H1 (cell line): ENCODE results near the gene IGFBP6. TPM values are rescaled to one million over a fixed set of nuclear protein-coding genes. Genes with fewer than 3 reads are reported as not detected.

Source experiments
- CTCF ChIA-PET: fragments of 300-600 bp; sonication (Branson Sonifier 250); formaldehyde crosslinking; loops from one replicate; lab custom pipeline; 2021; ENCODE audit not compliant: partially characterized antibody; lab: Charles Lee
- POLR2A ChIA-PET: fragments of 300-600 bp; sonication (Branson Sonifier 250); formaldehyde crosslinking; loops from one replicate; lab custom pipeline; 2021; ENCODE audit warnings: inconsistent platforms; ENCODE audit not compliant: partially characterized antibody; lab: Charles Lee
- DNase-seq, 2 experiments: peaks; one replicate each; pipeline versions ENCODE4 v3.0.0 to v3.0.0-alpha.2; 2010 to 2022; ENCODE audit warnings: low spot score in 2 of 2, low read depth in 1 of 2, mixed read lengths in 1 of 2
- FAIRE-seq: peaks from 2 replicates; lab custom pipeline; 2011; peaks lifted over from hg19 to GRCh38; lab: Jason Lieb, UNC
- H2AFZ ChIP-seq: 2 replicates; pipeline ENCODE4 v1.8.1; 2012; ENCODE audit warnings: low read length, inconsistent platforms
- H2AK5ac ChIP-seq: 2 replicates; pipeline ENCODE4 v1.6.1; 2013; ENCODE audit warnings: low read depth, low read length
- H2BK120ac ChIP-seq: replicated peaks from 2 replicates; pipeline ENCODE3; 2013; ENCODE audit warnings: low read depth, low read length, inconsistent platforms
- H2BK12ac ChIP-seq: 2 replicates; pipeline ENCODE4 v1.6.1; 2013; ENCODE audit warnings: low read depth, low read length
- H2BK15ac ChIP-seq: 2 replicates; pipeline ENCODE4 v1.6.1; 2013; ENCODE audit warnings: low read length
- H2BK20ac ChIP-seq: 2 replicates; pipeline ENCODE4 v1.6.1; 2013; ENCODE audit warnings: low read length
- H2BK5ac ChIP-seq: 2 replicates; pipeline ENCODE4 v1.6.1; 2013; ENCODE audit warnings: low read depth, low read length
- H3K14ac ChIP-seq: 2 replicates; pipeline ENCODE4 v1.6.1; 2013; ENCODE audit warnings: inconsistent platforms; ENCODE audit not compliant: insufficient read length
- H3K18ac ChIP-seq: 2 replicates; pipeline ENCODE4 v1.6.1; 2013; ENCODE audit warnings: low read length; ENCODE audit errors: extremely low read depth
- H3K23ac ChIP-seq: 2 replicates; pipeline ENCODE4 v1.6.1; 2013; ENCODE audit warnings: inconsistent platforms; ENCODE audit not compliant: insufficient read length
- H3K23me2 ChIP-seq: 2 replicates; pipeline ENCODE4 v1.6.1; 2013; ENCODE audit warnings: low read depth, low read length
- H3K27ac ChIP-seq: 2 replicates; pipeline ENCODE4 v1.6.1; 2011; ENCODE audit warnings: low read depth, low read length, inconsistent platforms
- H3K27me3 ChIP-seq, 4 experiments: replicated peaks in 1 of 4; 1 replicate in 1 of 4; 2 replicates in 3 of 4; pipeline versions ENCODE4 v1.6.1 to v1.8.1; 2011 to 2013; ENCODE audit warnings: low read length in 3 of 4, mild to moderate bottlenecking in 3 of 4, inconsistent platforms in 2 of 4, mixed read lengths in 2 of 4, moderate library complexity in 1 of 4; ENCODE audit not compliant: control insufficient read depth in 3 of 4, insufficient read depth in 3 of 4; ENCODE audit errors: extremely low read depth in 1 of 4
- H3K36me3 ChIP-seq, 4 experiments: 2 replicates each; pipeline versions ENCODE4 v1.6.1 to v1.8.1; 2011 to 2013; ENCODE audit warnings: mild to moderate bottlenecking in 4 of 4, low read length in 3 of 4, moderate library complexity in 2 of 4, control low read depth in 1 of 4, inconsistent platforms in 1 of 4; ENCODE audit not compliant: insufficient read depth in 4 of 4, control insufficient read depth in 2 of 4
- H3K4ac ChIP-seq: replicated peaks from 2 replicates; pipeline ENCODE3; 2013; ENCODE audit warnings: low read length, low read depth, mixed read lengths, inconsistent platforms; ENCODE audit not compliant: insufficient read length
- H3K4me1 ChIP-seq, 4 experiments: replicated peaks in 1 of 4; 1 replicate in 1 of 4; 2 replicates in 3 of 4; pipeline versions ENCODE4 v1.6.1 to v1.8.1; 2011 to 2013; ENCODE audit warnings: low read length in 3 of 4, inconsistent platforms in 2 of 4, mixed read lengths in 1 of 4; ENCODE audit not compliant: insufficient read depth in 4 of 4, control insufficient read depth in 3 of 4
- H3K4me2 ChIP-seq, 2 experiments: 2 replicates each; pipeline versions ENCODE4 v1.6.1 to v1.8.1; 2011 to 2013; ENCODE audit warnings: low read depth in 2 of 2, low read length in 2 of 2, control low read depth in 1 of 2, inconsistent platforms in 1 of 2, mild to moderate bottlenecking in 1 of 2; ENCODE audit not compliant: insufficient read depth in 1 of 2
- H3K4me3 ChIP-seq, 4 experiments: fragments of 200-600, 300-600 bp in 1 of 4; sonication (generic), shearing (Covaris generic), sonication (Bioruptor Twin) in 1 of 4; 2 replicates each; pipeline versions ENCODE4 v1.5.1 to v1.8.1; 2011 to 2016; ENCODE audit warnings: low read length in 4 of 4, low read depth in 3 of 4, control low read depth in 2 of 4, inconsistent platforms in 2 of 4, mild to moderate bottlenecking in 2 of 4, mixed read lengths in 1 of 4, moderate library complexity in 1 of 4; ENCODE audit not compliant: insufficient read depth in 2 of 4; ENCODE audit errors: extremely low read depth in 1 of 4
- H3K56ac ChIP-seq: replicated peaks from 2 replicates; pipeline ENCODE3; 2013; ENCODE audit warnings: low read depth, mild to moderate bottlenecking, mixed read lengths, low read length, inconsistent platforms; ENCODE audit not compliant: insufficient read length
- H3K79me1 ChIP-seq: 2 replicates; pipeline ENCODE4 v1.6.1; 2013; ENCODE audit warnings: low read depth, low read length, control low read depth
- H3K79me2 ChIP-seq, 2 experiments: 2 replicates each; pipeline versions ENCODE4 v1.6.1 to v1.8.1; 2012 to 2013; ENCODE audit warnings: low read length in 2 of 2, mild to moderate bottlenecking in 2 of 2, inconsistent platforms in 1 of 2; ENCODE audit not compliant: insufficient read depth in 2 of 2, control insufficient read depth in 1 of 2
- H3K9ac ChIP-seq, 4 experiments: replicated peaks in 1 of 4; 1 replicate in 1 of 4; 2 replicates in 3 of 4; pipeline versions ENCODE4 v1.6.1 to v1.8.1; 2011 to 2013; ENCODE audit warnings: low read depth in 3 of 4, low read length in 3 of 4, control low read depth in 2 of 4, mild to moderate bottlenecking in 2 of 4, moderate library complexity in 2 of 4, inconsistent platforms in 1 of 4; ENCODE audit errors: extremely low read depth in 1 of 4
- H3K9me3 ChIP-seq, 2 experiments: 2 replicates each; pipeline versions ENCODE4 v1.6.1 to v1.8.1; 2012 to 2013; ENCODE audit warnings: mild to moderate bottlenecking in 2 of 2, moderate library complexity in 2 of 2, control low read depth in 1 of 2, inconsistent platforms in 1 of 2, low read depth in 1 of 2, low read length in 1 of 2, mixed read lengths in 1 of 2; ENCODE audit not compliant: insufficient read depth in 2 of 2
- H4K20me1 ChIP-seq, 2 experiments: replicated peaks in 1 of 2; 2 replicates each; pipeline versions ENCODE3 to v1.8.1; 2011 to 2013; ENCODE audit warnings: inconsistent platforms in 2 of 2, low read length in 2 of 2, mild to moderate bottlenecking in 1 of 2; ENCODE audit not compliant: insufficient read depth in 2 of 2, control insufficient read depth in 1 of 2
- H4K5ac ChIP-seq: 2 replicates; pipeline ENCODE4 v1.6.1; 2013; ENCODE audit warnings: low read length, low read depth, mixed read lengths, inconsistent platforms; ENCODE audit not compliant: insufficient read length
- H4K8ac ChIP-seq: 2 replicates; pipeline ENCODE4 v1.8.0; 2013; ENCODE audit warnings: mild to moderate bottlenecking, moderate library complexity, low read length, inconsistent platforms; ENCODE audit not compliant: insufficient read depth; ENCODE audit errors: extremely low read depth
- H4K91ac ChIP-seq: replicated peaks from 2 replicates; pipeline ENCODE3; 2013; ENCODE audit warnings: low read length, mixed read lengths, inconsistent platforms; ENCODE audit not compliant: insufficient read length
- CREB1 ChIP-seq: IDR thresholded peaks from 2 replicates; pipeline ENCODE4 v1.6.1; 2012; ENCODE audit warnings: inconsistent platforms
- KDM4A ChIP-seq: IDR thresholded peaks from one replicate; pipeline ENCODE4 v1.7.1; 2012; ENCODE audit warnings: low read depth, mild to moderate bottlenecking, moderate library complexity, low read length, inconsistent platforms; ENCODE audit not compliant: severe bottlenecking
- KDM5A ChIP-seq: fragments of 200-600 bp; IDR thresholded peaks from 2 replicates; pipeline ENCODE4 v1.7.1; 2012; ENCODE audit warnings: mild to moderate bottlenecking, low read length, inconsistent platforms, mixed read lengths
- RNF2 ChIP-seq: fragments of 200-900, 300-1000 bp; sonication (generic); IDR thresholded peaks from 2 replicates; pipeline ENCODE4 v1.7.1; 2016; ENCODE audit warnings: borderline replicate concordance, low read depth, mild to moderate bottlenecking, antibody characterized with exemption, low read length; ENCODE audit not compliant: poor library complexity, severe bottlenecking; ENCODE audit errors: missing control alignments
- SAP30 ChIP-seq: fragments of 300-600 bp; sonication (generic); IDR thresholded peaks from 2 replicates; pipeline ENCODE4 v1.7.1; 2012; ENCODE audit warnings: low read length, moderate library complexity, mild to moderate bottlenecking, inconsistent platforms; ENCODE audit not compliant: insufficient read depth, insufficient replicate concordance
- SP2 ChIP-seq: IDR thresholded peaks from 2 replicates; pipeline ENCODE4 v1.6.1; 2012; ENCODE audit warnings: mild to moderate bottlenecking, low read length, inconsistent platforms
- ZNF274 ChIP-seq: IDR thresholded peaks from 2 replicates; pipeline ENCODE4 v1.7.0; 2012; ENCODE audit warnings: low read length, borderline replicate concordance; ENCODE audit errors: extremely low read depth
- WGBS, 2 experiments: shearing (Covaris generic) in 1 of 2; methylation state at CpG; one replicate each; pipeline versions ENCODE4 v1.1.6 to v1.1.7; 2013 to 2015; ENCODE audit warnings: low lambda C conversion rate in 2 of 2, mixed read lengths in 2 of 2, inconsistent platforms in 1 of 2, low coverage in 1 of 2, missing lambda C conversion rate in 1 of 2; ENCODE audit not compliant: insufficient replicate concordance in 2 of 2, insufficient coverage in 1 of 2, insufficient read length in 1 of 2; ENCODE audit errors: extremely low coverage in 1 of 2, missing lambda C conversion rate in 1 of 2; 5-methylcytosine and 5-hydroxymethylcytosine counted together
- polyA plus RNA-seq, 7 experiments: library from polyadenylated mRNA; depleted of rRNA in 3 of 7; stranded (reverse) in 5 of 7; unstranded in 2 of 7; fragments of >200 nt in 5 of 7; fragments of 200-250 nt in 2 of 7; gene quantifications; 1 replicate in 5 of 7; 2 replicates in 1 of 7; 4 replicates in 1 of 7; pipeline versions ENCODE4 v1.2.1 to v1.2.3, GENCODE V29; 2011 to 2013; ENCODE audit warnings: missing spikeins in 2 of 7, mixed read lengths in 2 of 7
- total RNA-seq: library from RNA; stranded (reverse); fragmentation: NEBNext Ultra II Directional; extraction: Animal tissue kit (Norgen Biotek cat#: 25700); gene quantifications from 2 replicates; pipeline ENCODE4 v1.2.1, GENCODE V29; 2021
- TF ChIP-seq, protein P1 (sequence below): IDR thresholded peaks from 2 replicates; pipeline ENCODE4 v1.6.1; 2012; ENCODE audit warnings: low read length, inconsistent platforms
- TF ChIP-seq, protein P2 (sequence below): IDR thresholded peaks from 2 replicates; pipeline ENCODE4 v1.6.1; 2012; ENCODE audit warnings: inconsistent platforms

IGFBP6 gene
- total and polyA plus RNA-seq, 2 of the 8 experiments (the other 6 are each of a cell fraction or from before 2014, with no cell fraction given) = 13.7 to 14.7 TPM

DNA sequence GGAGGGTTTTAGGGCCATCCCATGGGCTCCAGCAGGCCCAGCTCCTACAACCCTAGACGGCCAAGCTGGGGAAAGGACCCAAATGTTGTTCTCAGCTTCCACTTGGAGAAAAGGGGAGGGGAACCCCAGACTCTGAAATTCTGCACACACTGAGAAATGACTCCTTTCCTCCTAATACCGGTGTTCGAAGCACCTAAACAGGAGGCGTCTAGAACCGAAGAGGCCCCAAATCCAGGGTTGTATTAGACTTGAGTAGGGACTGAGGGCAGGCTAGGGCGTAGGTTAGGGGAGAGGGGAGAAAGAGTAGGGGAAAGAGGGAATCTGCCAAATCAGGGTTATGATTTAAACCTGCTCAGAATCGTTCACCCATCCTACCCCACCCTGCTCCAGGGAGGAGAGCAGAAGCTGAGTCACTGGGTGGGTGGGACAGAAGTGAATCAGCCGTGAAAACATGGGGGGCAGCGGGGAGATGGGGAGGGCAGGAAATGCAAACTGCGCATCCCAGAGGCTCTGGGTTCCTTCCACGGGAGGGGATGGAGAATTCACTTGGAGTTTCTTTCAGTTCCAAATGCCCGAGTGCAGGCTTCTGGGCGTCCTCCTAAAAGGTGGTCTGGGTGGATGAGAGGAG, 1.0 kb downstream of the IGFBP6 start:
- CTCF ChIA-PET = interaction anchor here (0.8 to 19.1 kb wide), 24 partner anchors 10 to 1758 kb away, joined by 3 to 531 read pairs (median 4); partner anchors contain the start of gene SPRYD3
- no peaks in the 10 kb centered on the region for H3K9me3 ChIP-seq
- H3K27ac ChIP-seq = no peak overlapping the region
- no peak overlapping the region for H2AK5ac ChIP-seq
- no peak overlapping the region for H4K8ac ChIP-seq
- peak overlapping the region; percentile 32 for H3K18ac ChIP-seq
- no peak overlapping the region for H3K23ac ChIP-seq
- no peaks in the 10 kb centered on the region for H3K79me1 ChIP-seq
- no peak overlapping the region for H2BK120ac ChIP-seq
- no peak overlapping the region for H4K5ac ChIP-seq
- no peak overlapping the region for H3K56ac ChIP-seq
- H3K23me2 ChIP-seq = peaks cover 28% of the 10 kb centered on the region
- POLR2A ChIA-PET = interaction anchor here (0.8 to 3.6 kb wide), 11 partner anchors 12 to 94 kb away, joined by 3 to 21 read pairs (median 6); partner anchors contain the start of genes EIF4B and SPRYD3
- H4K91ac ChIP-seq = peak overlapping the region; percentile 49
- 0 out of 2 replicates have a peak overlapping the region, but pooled peaks have one; percentile 92 for H2BK15ac ChIP-seq
- FAIRE-seq (no peak), DNase-seq (no peak)
- H4K20me1 ChIP-seq = no peaks in the 10 kb centered on the region
- H2BK5ac ChIP-seq = no peak overlapping the region
- WGBS, 2 experiments = 26% methylated on average over 12 of the region's 13 CpGs; no CpG with 5 or more reads in 1 of the 2 experiments
- peak overlapping the region; percentile 95 to 99 for H3K4me2 ChIP-seq
- no peak overlapping the region for H3K14ac ChIP-seq
- H2BK12ac ChIP-seq = peak overlapping the region; percentile 85; the same call in 1 of the 2 replicates
- peaks cover 4 to 22% (median 7%) of the 10 kb centered on the region in 4 experiments for H3K4me1 ChIP-seq
- H2BK20ac ChIP-seq = no peak overlapping the region; the same call in 1 of the 2 replicates
- no peaks in the 10 kb centered on the region for H3K36me3 ChIP-seq
- H3K27me3 ChIP-seq = peaks cover 0 to 25% (median 15%) of the 10 kb centered on the region in 4 experiments; a peak in 5 of 7 replicates
- peak overlapping the region; percentile 62 to 85 (median 77); a peak in 7 of 8 replicates for H3K4me3 ChIP-seq
- H2AFZ ChIP-seq = peak overlapping the region; percentile 75; the same call in 1 of the 2 replicates
- H3K79me2 ChIP-seq = no peaks in the 10 kb centered on the region
- H3K9ac ChIP-seq = no peak overlapping the region
- no peak overlapping the region for H3K4ac ChIP-seq
- TF ChIP-seq CREB1 (no peak), KDM5A (no peak), RNF2 (peak; percentile 36), KDM4A (no peak), SP2 (no peak), SAP30 (no peak), ZNF274 (no peak)
- TF ChIP-seq, protein P1, sequence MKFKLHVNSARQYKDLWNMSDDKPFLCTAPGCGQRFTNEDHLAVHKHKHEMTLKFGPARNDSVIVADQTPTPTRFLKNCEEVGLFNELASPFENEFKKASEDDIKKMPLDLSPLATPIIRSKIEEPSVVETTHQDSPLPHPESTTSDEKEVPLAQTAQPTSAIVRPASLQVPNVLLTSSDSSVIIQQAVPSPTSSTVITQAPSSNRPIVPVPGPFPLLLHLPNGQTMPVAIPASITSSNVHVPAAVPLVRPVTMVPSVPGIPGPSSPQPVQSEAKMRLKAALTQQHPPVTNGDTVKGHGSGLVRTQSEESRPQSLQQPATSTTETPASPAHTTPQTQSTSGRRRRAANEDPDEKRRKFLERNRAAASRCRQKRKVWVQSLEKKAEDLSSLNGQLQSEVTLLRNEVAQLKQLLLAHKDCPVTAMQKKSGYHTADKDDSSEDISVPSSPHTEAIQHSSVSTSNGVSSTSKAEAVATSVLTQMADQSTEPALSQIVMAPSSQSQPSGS = no peak
- TF ChIP-seq, protein P2, sequence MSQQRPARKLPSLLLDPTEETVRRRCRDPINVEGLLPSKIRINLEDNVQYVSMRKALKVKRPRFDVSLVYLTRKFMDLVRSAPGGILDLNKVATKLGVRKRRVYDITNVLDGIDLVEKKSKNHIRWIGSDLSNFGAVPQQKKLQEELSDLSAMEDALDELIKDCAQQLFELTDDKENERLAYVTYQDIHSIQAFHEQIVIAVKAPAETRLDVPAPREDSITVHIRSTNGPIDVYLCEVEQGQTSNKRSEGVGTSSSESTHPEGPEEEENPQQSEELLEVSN = no peak
